ENCODE results near the gene KASH5.

GRCh38 chr19:49438261-49438660 is 50.2 kb downstream of the KASH5 start:
- TF ChIP-seq CTCF (conservative IDR thresholded peaks at IDR 0.05; ENCODE audit: low read depth, low read length), result no peak
- no peak for TF ChIP-seq BHLHE40 (IDR thresholded peaks at IDR 0.05; ENCODE audit: low read depth, low read length)
- no peak for TF ChIP-seq CEBPB (IDR thresholded peaks at IDR 0.05; ENCODE audit: low read depth, low read length)
- no peak for TF ChIP-seq POLR2A (IDR thresholded peaks at IDR 0.05; ENCODE audit: low read depth, low read length)
- TF ChIP-seq RAD21 (IDR thresholded peaks at IDR 0.05; ENCODE audit: low read length), result no peak
- no peak for TF ChIP-seq NFE2L2 (IDR thresholded peaks at IDR 0.05; ENCODE audit: low read depth, low read length)
- no peak for TF ChIP-seq SMC3 (IDR thresholded peaks at IDR 0.05; ENCODE audit: low read depth, low read length)
- no peak for TF ChIP-seq RFX5 (IDR thresholded peaks at IDR 0.05; ENCODE audit: low read depth, low read length)
- TF ChIP-seq USF2 (IDR thresholded peaks at IDR 0.05; ENCODE audit: low read depth, low read length), result no peak
- no peak for TF ChIP-seq MAZ (IDR thresholded peaks at IDR 0.05; ENCODE audit: borderline replicate concordance, low read depth, low read length)

All from IMR-90 (cell line).